Measurements from ENCODE around the gene SHC3.

SHC3 gene

GRCh38 chr9:89149726-89150125 lies 28.9 kb downstream of the SHC3 start:
- TF ChIP-seq CREB1 (IDR thresholded peaks at IDR 0.05; ENCODE audit: low read depth) (no peak), TAF1 (IDR thresholded peaks at IDR 0.05; ENCODE audit: low read depth) (no peak), RAD21 (IDR thresholded peaks at IDR 0.05; ENCODE audit: low read depth) (no peak), MAX (IDR thresholded peaks at IDR 0.05) (no peak), FOXM1 (IDR thresholded peaks at IDR 0.05; ENCODE audit: borderline replicate concordance, low read depth) (no peak), USF1 (IDR thresholded peaks at IDR 0.05) (no peak), TEAD4 (IDR thresholded peaks at IDR 0.05) (no peak), EP300 (IDR thresholded peaks at IDR 0.05; ENCODE audit: borderline replicate concordance) (no peak), ZBTB7A (IDR thresholded peaks at IDR 0.05; ENCODE audit: low read depth) (no peak), EGR1 (IDR thresholded peaks at IDR 0.05) (no peak), YY1 (IDR thresholded peaks at IDR 0.05; ENCODE audit: low read depth) (no peak), CEBPB (IDR thresholded peaks at IDR 0.05) (no peak), REST (IDR thresholded peaks at IDR 0.05; ENCODE audit: low read depth) (no peak), NFIC (IDR thresholded peaks at IDR 0.05) (no peak)

- TF ChIP-seq TAF1 (IDR thresholded peaks at IDR 0.05; ENCODE audit: low read depth), result no peak
- TF ChIP-seq RAD21 (IDR thresholded peaks at IDR 0.05; ENCODE audit: low read depth), result no peak
- no peak for TF ChIP-seq EP300 (IDR thresholded peaks at IDR 0.05; ENCODE audit: borderline replicate concordance)
- TF ChIP-seq EGR1 (IDR thresholded peaks at IDR 0.05), result no peak
- TF ChIP-seq FOXM1 (IDR thresholded peaks at IDR 0.05; ENCODE audit: borderline replicate concordance, low read depth), result no peak
- TF ChIP-seq REST (IDR thresholded peaks at IDR 0.05; ENCODE audit: low read depth), result no peak
- no peak for TF ChIP-seq USF1 (IDR thresholded peaks at IDR 0.05)
- TF ChIP-seq NFIC (IDR thresholded peaks at IDR 0.05), result no peak
- TF ChIP-seq ZBTB7A (IDR thresholded peaks at IDR 0.05; ENCODE audit: low read depth), result no peak
- TF ChIP-seq TCF12 (IDR thresholded peaks at IDR 0.05; ENCODE audit: low read depth), result no peak
- no peak for TF ChIP-seq CEBPB (IDR thresholded peaks at IDR 0.05)
- no peak for TF ChIP-seq TEAD4 (IDR thresholded peaks at IDR 0.05)
- TF ChIP-seq YY1 (IDR thresholded peaks at IDR 0.05; ENCODE audit: low read depth), result no peak
- TF ChIP-seq CREB1 (IDR thresholded peaks at IDR 0.05; ENCODE audit: low read depth), result no peak
- TF ChIP-seq MAX (IDR thresholded peaks at IDR 0.05), result no peak
Observed at GRCh38 chr9:89145097-89145496, 33.5 kb downstream of the SHC3 start.

- TF ChIP-seq REST (IDR thresholded peaks at IDR 0.05; ENCODE audit: low read depth) (no peak), CEBPB (IDR thresholded peaks at IDR 0.05) (no peak), RAD21 (IDR thresholded peaks at IDR 0.05; ENCODE audit: low read depth) (no peak), ZBTB7A (IDR thresholded peaks at IDR 0.05; ENCODE audit: low read depth) (no peak), EP300 (IDR thresholded peaks at IDR 0.05; ENCODE audit: borderline replicate concordance) (no peak), EGR1 (IDR thresholded peaks at IDR 0.05) (no peak), USF1 (IDR thresholded peaks at IDR 0.05) (no peak), CREB1 (IDR thresholded peaks at IDR 0.05; ENCODE audit: low read depth) (no peak), MAX (IDR thresholded peaks at IDR 0.05) (no peak), FOXM1 (IDR thresholded peaks at IDR 0.05; ENCODE audit: borderline replicate concordance, low read depth) (no peak), TAF1 (IDR thresholded peaks at IDR 0.05; ENCODE audit: low read depth) (no peak), TEAD4 (IDR thresholded peaks at IDR 0.05) (no peak)
Observed at GRCh38 chr9:89144238-89144637, 34.4 kb downstream of the SHC3 start.

- TF ChIP-seq TAF1 (IDR thresholded peaks at IDR 0.05; ENCODE audit: low read depth) (no peak), EGR1 (IDR thresholded peaks at IDR 0.05) (no peak), FOXM1 (IDR thresholded peaks at IDR 0.05; ENCODE audit: borderline replicate concordance, low read depth) (no peak), MAX (IDR thresholded peaks at IDR 0.05) (no peak), TCF12 (IDR thresholded peaks at IDR 0.05; ENCODE audit: low read depth) (no peak), REST (IDR thresholded peaks at IDR 0.05; ENCODE audit: low read depth) (no peak), CEBPB (IDR thresholded peaks at IDR 0.05) (no peak), USF1 (IDR thresholded peaks at IDR 0.05) (no peak), ZBTB7A (IDR thresholded peaks at IDR 0.05; ENCODE audit: low read depth) (no peak), EP300 (IDR thresholded peaks at IDR 0.05; ENCODE audit: borderline replicate concordance) (no peak), YY1 (IDR thresholded peaks at IDR 0.05; ENCODE audit: low read depth) (no peak), TEAD4 (IDR thresholded peaks at IDR 0.05) (no peak), CREB1 (IDR thresholded peaks at IDR 0.05; ENCODE audit: low read depth) (no peak), RAD21 (IDR thresholded peaks at IDR 0.05; ENCODE audit: low read depth) (no peak), NFIC (IDR thresholded peaks at IDR 0.05) (no peak)
Observed at GRCh38 chr9:89143266-89143665, 35.4 kb downstream of the SHC3 start.

All from Ishikawa (cell line).